HepG2 (cell line): Measurements from ENCODE around the gene TTC8.

Experiments used
- CREB1 ChIP-seq, 2 experiments: fragments of 450-650 bp in 1 of 2; IDR thresholded peaks; 2 replicates each; pipeline ENCODE4 v1.6.1; 2016 to 2017; ENCODE audit warnings: control low read depth in 1 of 2, mild to moderate bottlenecking in 1 of 2, missing compliant biosample characterization in 1 of 2, missing genetic modification characterization in 1 of 2
- HNF4G ChIP-seq, 2 experiments: sonication (generic) in 1 of 2; formaldehyde crosslinking in 1 of 2; IDR thresholded peaks; 2 replicates each; pipeline versions ENCODE4 v1.4.0 to v1.6.1; 2011 to 2020; ENCODE audit warnings: borderline replicate concordance in 2 of 2, low read depth in 2 of 2, mild to moderate bottlenecking in 2 of 2, low read length in 1 of 2, missing genetic modification reagents in 1 of 2, moderate library complexity in 1 of 2
- RNF2 ChIP-seq: fragments of 450-650 bp; conservative IDR thresholded peaks from 2 replicates; pipeline ENCODE4 v1.6.1; 2016; ENCODE audit warnings: low read depth
- ZNF282 ChIP-seq: fragments of 450-650 bp; IDR thresholded peaks from 2 replicates; pipeline ENCODE4 v1.6.1; 2018; ENCODE audit not compliant: partially characterized antibody
- TF ChIP-seq, protein P1 (sequence below): IDR thresholded peaks from 2 replicates; pipeline ENCODE4 v1.6.1; 2012; ENCODE audit warnings: inconsistent platforms
- TF ChIP-seq, protein P2 (sequence below): sonication (generic); formaldehyde crosslinking; IDR thresholded peaks from 2 replicates; pipeline ENCODE4 v1.5.1; 2020; ENCODE audit warnings: mild to moderate bottlenecking, missing genetic modification reagents, borderline replicate concordance
- TF ChIP-seq, protein P3 (sequence below): sonication (generic); formaldehyde crosslinking; IDR thresholded peaks from 2 replicates; pipeline ENCODE4 v1.5.1; 2020; ENCODE audit warnings: missing genetic modification reagents, mild to moderate bottlenecking, borderline replicate concordance
- TF ChIP-seq, protein P4 (sequence below): sonication (generic); formaldehyde crosslinking; IDR thresholded peaks from 2 replicates; pipeline ENCODE4 v1.5.1; 2020; ENCODE audit warnings: mild to moderate bottlenecking, moderate library complexity, missing genetic modification reagents
- TF ChIP-seq, protein P5 (sequence below): conservative IDR thresholded peaks from 2 replicates; pipeline ENCODE4 v1.6.1; 2018; ENCODE audit warnings: missing genetic modification reagents
- TF ChIP-seq, protein P6 (sequence below), 2 experiments: sonication (generic) in 1 of 2; formaldehyde crosslinking in 1 of 2; IDR thresholded peaks; 2 replicates each; pipeline versions ENCODE4 v1.4.0 to v1.6.1; 2018 to 2020; ENCODE audit warnings: missing genetic modification reagents in 2 of 2, borderline replicate concordance in 1 of 2, low read depth in 1 of 2, mild to moderate bottlenecking in 1 of 2, missing biosample characterization in 1 of 2
- TF ChIP-seq, protein P7 (sequence below): IDR thresholded peaks from 2 replicates; pipeline ENCODE4 v1.6.1; 2012; ENCODE audit warnings: low read length, improper control_type of control experiment

DNA sequence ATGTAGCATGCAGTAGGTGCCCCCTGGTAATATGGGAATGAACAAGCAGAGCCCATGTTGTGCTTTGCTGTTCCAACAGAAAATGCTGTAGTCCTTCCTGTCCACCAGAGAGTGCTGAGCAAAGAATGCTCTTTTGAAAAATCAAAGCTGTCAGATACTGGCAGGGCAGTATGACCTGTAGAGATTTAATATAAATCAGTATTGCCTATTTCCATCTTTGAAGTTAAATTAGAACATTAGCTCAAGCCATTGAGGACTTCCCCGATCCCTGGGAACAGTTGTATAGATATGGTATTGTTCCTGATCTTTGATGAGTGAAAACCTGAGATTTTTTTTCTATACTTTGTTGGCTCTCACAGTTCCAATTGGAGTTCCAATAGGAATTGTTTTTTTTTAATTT is 13.0 kb downstream of the TTC8 start:
- TF ChIP-seq, protein P1, sequence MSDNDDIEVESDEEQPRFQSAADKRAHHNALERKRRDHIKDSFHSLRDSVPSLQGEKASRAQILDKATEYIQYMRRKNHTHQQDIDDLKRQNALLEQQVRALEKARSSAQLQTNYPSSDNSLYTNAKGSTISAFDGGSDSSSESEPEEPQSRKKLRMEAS = no peak
- TF ChIP-seq, protein P2, sequence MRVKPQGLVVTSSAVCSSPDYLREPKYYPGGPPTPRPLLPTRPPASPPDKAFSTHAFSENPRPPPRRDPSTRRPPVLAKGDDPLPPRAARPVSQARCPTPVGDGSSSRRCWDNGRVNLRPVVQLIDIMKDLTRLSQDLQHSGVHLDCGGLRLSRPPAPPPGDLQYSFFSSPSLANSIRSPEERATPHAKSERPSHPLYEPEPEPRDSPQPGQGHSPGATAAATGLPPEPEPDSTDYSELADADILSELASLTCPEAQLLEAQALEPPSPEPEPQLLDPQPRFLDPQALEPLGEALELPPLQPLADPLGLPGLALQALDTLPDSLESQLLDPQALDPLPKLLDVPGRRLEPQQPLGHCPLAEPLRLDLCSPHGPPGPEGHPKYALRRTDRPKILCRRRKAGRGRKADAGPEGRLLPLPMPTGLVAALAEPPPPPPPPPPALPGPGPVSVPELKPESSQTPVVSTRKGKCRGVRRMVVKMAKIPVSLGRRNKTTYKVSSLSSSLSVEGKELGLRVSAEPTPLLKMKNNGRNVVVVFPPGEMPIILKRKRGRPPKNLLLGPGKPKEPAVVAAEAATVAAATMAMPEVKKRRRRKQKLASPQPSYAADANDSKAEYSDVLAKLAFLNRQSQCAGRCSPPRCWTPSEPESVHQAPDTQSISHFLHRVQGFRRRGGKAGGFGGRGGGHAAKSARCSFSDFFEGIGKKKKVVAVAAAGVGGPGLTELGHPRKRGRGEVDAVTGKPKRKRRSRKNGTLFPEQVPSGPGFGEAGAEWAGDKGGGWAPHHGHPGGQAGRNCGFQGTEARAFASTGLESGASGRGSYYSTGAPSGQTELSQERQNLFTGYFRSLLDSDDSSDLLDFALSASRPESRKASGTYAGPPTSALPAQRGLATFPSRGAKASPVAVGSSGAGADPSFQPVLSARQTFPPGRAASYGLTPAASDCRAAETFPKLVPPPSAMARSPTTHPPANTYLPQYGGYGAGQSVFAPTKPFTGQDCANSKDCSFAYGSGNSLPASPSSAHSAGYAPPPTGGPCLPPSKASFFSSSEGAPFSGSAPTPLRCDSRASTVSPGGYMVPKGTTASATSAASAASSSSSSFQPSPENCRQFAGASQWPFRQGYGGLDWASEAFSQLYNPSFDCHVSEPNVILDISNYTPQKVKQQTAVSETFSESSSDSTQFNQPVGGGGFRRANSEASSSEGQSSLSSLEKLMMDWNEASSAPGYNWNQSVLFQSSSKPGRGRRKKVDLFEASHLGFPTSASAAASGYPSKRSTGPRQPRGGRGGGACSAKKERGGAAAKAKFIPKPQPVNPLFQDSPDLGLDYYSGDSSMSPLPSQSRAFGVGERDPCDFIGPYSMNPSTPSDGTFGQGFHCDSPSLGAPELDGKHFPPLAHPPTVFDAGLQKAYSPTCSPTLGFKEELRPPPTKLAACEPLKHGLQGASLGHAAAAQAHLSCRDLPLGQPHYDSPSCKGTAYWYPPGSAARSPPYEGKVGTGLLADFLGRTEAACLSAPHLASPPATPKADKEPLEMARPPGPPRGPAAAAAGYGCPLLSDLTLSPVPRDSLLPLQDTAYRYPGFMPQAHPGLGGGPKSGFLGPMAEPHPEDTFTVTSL = no peak
- TF ChIP-seq, protein P3, sequence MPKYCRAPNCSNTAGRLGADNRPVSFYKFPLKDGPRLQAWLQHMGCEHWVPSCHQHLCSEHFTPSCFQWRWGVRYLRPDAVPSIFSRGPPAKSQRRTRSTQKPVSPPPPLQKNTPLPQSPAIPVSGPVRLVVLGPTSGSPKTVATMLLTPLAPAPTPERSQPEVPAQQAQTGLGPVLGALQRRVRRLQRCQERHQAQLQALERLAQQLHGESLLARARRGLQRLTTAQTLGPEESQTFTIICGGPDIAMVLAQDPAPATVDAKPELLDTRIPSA (CRISPR knock-in tag) = no peak
- TF ChIP-seq ZNF282 = no peak
- no peak for TF ChIP-seq CREB1 (IDR thresholded peaks at IDR 0.05)
- no peak for TF ChIP-seq CREB1 (CRISPR knock-in tag; IDR thresholded peaks at IDR 0.05)
- TF ChIP-seq, protein P4, sequence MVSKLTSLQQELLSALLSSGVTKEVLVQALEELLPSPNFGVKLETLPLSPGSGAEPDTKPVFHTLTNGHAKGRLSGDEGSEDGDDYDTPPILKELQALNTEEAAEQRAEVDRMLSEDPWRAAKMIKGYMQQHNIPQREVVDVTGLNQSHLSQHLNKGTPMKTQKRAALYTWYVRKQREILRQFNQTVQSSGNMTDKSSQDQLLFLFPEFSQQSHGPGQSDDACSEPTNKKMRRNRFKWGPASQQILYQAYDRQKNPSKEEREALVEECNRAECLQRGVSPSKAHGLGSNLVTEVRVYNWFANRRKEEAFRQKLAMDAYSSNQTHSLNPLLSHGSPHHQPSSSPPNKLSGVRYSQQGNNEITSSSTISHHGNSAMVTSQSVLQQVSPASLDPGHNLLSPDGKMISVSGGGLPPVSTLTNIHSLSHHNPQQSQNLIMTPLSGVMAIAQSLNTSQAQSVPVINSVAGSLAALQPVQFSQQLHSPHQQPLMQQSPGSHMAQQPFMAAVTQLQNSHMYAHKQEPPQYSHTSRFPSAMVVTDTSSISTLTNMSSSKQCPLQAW (CRISPR knock-in tag) = no peak
- TF ChIP-seq RNF2 = no peak
- TF ChIP-seq, protein P5, sequence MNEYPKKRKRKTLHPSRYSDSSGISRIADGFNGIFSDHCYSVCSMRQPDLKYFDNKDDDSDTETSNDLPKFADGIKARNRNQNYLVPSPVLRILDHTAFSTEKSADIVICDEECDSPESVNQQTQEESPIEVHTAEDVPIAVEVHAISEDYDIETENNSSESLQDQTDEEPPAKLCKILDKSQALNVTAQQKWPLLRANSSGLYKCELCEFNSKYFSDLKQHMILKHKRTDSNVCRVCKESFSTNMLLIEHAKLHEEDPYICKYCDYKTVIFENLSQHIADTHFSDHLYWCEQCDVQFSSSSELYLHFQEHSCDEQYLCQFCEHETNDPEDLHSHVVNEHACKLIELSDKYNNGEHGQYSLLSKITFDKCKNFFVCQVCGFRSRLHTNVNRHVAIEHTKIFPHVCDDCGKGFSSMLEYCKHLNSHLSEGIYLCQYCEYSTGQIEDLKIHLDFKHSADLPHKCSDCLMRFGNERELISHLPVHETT (CRISPR knock-in tag) = no peak
- TF ChIP-seq, protein P6, sequence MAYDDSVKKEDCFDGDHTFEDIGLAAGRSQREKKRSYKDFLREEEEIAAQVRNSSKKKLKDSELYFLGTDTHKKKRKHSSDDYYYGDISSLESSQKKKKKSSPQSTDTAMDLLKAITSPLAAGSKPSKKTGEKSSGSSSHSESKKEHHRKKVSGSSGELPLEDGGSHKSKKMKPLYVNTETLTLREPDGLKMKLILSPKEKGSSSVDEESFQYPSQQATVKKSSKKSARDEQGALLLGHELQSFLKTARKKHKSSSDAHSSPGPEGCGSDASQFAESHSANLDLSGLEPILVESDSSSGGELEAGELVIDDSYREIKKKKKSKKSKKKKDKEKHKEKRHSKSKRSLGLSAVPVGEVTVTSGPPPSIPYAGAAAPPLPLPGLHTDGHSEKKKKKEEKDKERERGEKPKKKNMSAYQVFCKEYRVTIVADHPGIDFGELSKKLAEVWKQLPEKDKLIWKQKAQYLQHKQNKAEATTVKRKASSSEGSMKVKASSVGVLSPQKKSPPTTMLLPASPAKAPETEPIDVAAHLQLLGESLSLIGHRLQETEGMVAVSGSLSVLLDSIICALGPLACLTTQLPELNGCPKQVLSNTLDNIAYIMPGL (CRISPR knock-in tag; IDR thresholded peaks at IDR 0.05; ENCODE audit: borderline replicate concordance in 1 of 2, low read depth in 1 of 2) = no peak
- no peak for TF ChIP-seq HNF4G (IDR thresholded peaks at IDR 0.05; ENCODE audit: borderline replicate concordance, low read depth, low read length)
- no peak for TF ChIP-seq HNF4G (CRISPR knock-in tag; IDR thresholded peaks at IDR 0.05; ENCODE audit: borderline replicate concordance, low read depth)
- TF ChIP-seq, protein P7, sequence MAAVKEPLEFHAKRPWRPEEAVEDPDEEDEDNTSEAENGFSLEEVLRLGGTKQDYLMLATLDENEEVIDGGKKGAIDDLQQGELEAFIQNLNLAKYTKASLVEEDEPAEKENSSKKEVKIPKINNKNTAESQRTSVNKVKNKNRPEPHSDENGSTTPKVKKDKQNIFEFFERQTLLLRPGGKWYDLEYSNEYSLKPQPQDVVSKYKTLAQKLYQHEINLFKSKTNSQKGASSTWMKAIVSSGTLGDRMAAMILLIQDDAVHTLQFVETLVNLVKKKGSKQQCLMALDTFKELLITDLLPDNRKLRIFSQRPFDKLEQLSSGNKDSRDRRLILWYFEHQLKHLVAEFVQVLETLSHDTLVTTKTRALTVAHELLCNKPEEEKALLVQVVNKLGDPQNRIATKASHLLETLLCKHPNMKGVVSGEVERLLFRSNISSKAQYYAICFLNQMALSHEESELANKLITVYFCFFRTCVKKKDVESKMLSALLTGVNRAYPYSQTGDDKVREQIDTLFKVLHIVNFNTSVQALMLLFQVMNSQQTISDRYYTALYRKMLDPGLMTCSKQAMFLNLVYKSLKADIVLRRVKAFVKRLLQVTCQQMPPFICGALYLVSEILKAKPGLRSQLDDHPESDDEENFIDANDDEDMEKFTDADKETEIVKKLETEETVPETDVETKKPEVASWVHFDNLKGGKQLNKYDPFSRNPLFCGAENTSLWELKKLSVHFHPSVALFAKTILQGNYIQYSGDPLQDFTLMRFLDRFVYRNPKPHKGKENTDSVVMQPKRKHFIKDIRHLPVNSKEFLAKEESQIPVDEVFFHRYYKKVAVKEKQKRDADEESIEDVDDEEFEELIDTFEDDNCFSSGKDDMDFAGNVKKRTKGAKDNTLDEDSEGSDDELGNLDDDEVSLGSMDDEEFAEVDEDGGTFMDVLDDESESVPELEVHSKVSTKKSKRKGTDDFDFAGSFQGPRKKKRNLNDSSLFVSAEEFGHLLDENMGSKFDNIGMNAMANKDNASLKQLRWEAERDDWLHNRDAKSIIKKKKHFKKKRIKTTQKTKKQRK = no peak
